Right atrium auricular region (tissue), 2 donors: ENCODE measurements around the gene HMOX2. TPM values are rescaled to one million over a fixed set of nuclear protein-coding genes. Genes with fewer than 3 reads are reported as not detected.

Source experiments
- DNase-seq: peaks from one replicate; pipeline ENCODE4 v3.0.0-alpha.2; 2019; ENCODE audit warnings: low spot score
- H3K27ac ChIP-seq, 2 donors: fragments of 200-600 bp; sonication (generic); 1 replicate in 1 of 2; 2 replicates in 1 of 2; pipeline ENCODE4 v1.5.1; 2016 to 2019
- H3K27me3 ChIP-seq, 2 donors: fragments of 200-600 bp; sonication (generic); one replicate each; pipeline versions ENCODE4 v1.5.1 to v1.6.0; 2017 to 2019
- H3K36me3 ChIP-seq: fragments of 200-600 bp; sonication (generic); one replicate; pipeline ENCODE4 v1.5.1; 2016
- H3K4me1 ChIP-seq, 2 donors: fragments of 200-600 bp; sonication (generic); one replicate each; pipeline versions ENCODE4 v1.5.1 to v1.6.0; 2017 to 2019
- H3K4me3 ChIP-seq, 2 donors: fragments of 200-600 bp; sonication (generic); 1 replicate in 1 of 2; 2 replicates in 1 of 2; pipeline ENCODE4 v1.5.1; 2017 to 2019; ENCODE audit warnings: mild to moderate bottlenecking in 1 of 2, moderate library complexity in 1 of 2
- H3K9me3 ChIP-seq, 2 donors: fragments of 200-600 bp; sonication (generic); one replicate each; pipeline ENCODE4 v1.5.1; 2019
- total RNA-seq, 2 donors: library from RNA; depleted of rRNA; stranded (reverse); fragments of >200 nt; gene quantifications; one replicate each; pipeline ENCODE4 v1.1.0, GENCODE V29; 2016
- TF ChIP-seq, protein P1 (sequence below), 2 donors: fragments of 200-600 bp; sonication (generic); IDR thresholded peaks; one replicate each; pipeline ENCODE4 v1.5.1; 2019; ENCODE audit warnings: antibody characterized with exemption in 2 of 2

Gene HMOX2
- total RNA-seq, 2 donors from 2014 or later, result 98.7 to 101 TPM

GRCh38 chr16:4433914-4434787, 42.0 kb upstream of the HMOX2 start:
- H3K4me3 ChIP-seq, result no peak overlapping the region
- H3K4me1 ChIP-seq, result no peaks in the 10 kb centered on the region

DNA sequence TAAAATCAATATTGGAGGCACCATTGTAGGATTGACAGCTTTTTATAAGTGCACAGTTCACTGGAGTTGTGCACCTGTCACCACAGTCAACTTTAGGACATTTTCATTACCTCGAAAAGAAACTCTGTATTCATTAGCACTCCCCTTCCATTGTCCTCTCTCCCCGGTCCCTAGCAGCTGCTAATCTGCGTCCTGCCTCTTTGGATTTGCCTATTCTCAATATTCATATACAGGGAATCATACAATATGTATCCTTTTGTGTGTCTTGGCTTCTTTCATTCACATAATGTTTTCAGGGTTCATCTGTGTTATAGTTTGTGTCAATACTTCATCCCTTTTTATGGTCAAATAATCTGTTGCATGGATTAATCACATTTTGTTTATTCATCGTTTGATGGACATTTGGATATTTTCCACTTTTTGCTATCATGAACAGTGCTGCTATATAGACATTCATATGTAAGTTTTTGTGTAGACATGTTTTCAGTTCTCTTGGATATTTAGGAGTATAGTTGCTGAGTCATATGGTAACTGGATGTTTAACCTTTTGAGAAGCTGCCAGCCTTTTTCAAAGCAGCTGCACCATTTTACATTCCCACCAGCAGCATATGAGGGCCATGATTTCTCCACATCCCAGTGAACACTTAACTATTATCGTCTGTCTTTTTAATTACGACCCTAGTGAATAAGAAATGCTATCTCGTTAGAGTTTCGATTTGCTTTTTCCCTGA, 40.7 kb upstream of the HMOX2 start:
- Histone ChIP-seq H3K27me3 (no peaks in the 10 kb centered on the region), H3K36me3 (peaks cover 72% of the 10 kb centered on the region), H3K27ac (no peak overlapping the region), H3K4me1 (no peaks in the 10 kb centered on the region), H3K9me3 (no peaks in the 10 kb centered on the region), H3K4me3 (no peak overlapping the region)
- TF ChIP-seq, protein P1, sequence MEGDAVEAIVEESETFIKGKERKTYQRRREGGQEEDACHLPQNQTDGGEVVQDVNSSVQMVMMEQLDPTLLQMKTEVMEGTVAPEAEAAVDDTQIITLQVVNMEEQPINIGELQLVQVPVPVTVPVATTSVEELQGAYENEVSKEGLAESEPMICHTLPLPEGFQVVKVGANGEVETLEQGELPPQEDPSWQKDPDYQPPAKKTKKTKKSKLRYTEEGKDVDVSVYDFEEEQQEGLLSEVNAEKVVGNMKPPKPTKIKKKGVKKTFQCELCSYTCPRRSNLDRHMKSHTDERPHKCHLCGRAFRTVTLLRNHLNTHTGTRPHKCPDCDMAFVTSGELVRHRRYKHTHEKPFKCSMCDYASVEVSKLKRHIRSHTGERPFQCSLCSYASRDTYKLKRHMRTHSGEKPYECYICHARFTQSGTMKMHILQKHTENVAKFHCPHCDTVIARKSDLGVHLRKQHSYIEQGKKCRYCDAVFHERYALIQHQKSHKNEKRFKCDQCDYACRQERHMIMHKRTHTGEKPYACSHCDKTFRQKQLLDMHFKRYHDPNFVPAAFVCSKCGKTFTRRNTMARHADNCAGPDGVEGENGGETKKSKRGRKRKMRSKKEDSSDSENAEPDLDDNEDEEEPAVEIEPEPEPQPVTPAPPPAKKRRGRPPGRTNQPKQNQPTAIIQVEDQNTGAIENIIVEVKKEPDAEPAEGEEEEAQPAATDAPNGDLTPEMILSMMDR (IDR thresholded peaks at IDR 0.05), result no peak
- no peak for DNase-seq

More at GRCh38 chr16:4433914-4434787, 42.0 kb upstream of the HMOX2 start:
- Histone ChIP-seq H3K36me3 (peaks cover 59% of the 10 kb centered on the region), H3K9me3 (no peaks in the 10 kb centered on the region), H3K27me3 (no peaks in the 10 kb centered on the region), H3K27ac (no peak overlapping the region)
- DNase-seq, result no peak
- TF ChIP-seq, protein P1 (IDR thresholded peaks at IDR 0.05), result no peak

GRCh38 chr16:4437366-4437765, 38.8 kb upstream of the HMOX2 start:
- Histone ChIP-seq H3K4me1 (no peaks in the 10 kb centered on the region), H3K9me3 (no peaks in the 10 kb centered on the region), H3K27ac (no peak overlapping the region), H3K36me3 (peaks cover 80% of the 10 kb centered on the region), H3K27me3 (no peaks in the 10 kb centered on the region), H3K4me3 (no peak overlapping the region)
- TF ChIP-seq, protein P1 (IDR thresholded peaks at IDR 0.05), result no peak
- DNase-seq, result no peak

DNA sequence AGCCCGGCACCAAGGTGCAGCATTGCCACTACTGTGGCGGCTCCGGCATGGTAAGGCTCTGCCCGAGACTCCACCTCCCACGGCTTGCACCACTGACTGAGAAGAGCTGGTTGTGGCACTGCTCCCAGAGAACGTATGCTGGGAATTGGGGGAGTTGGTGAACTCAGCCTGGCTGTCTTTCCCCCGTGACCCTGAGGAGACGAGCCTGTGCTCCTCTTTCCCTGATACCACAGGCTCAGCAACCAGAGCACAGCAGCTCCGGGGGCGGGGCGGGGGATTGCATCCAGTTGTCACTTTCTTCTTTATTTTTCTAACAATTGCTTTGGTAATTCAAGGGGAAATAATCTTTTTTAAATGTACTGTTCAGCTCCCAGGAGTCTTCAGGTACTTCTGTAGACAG, 33.8 kb upstream of the HMOX2 start:
- Histone ChIP-seq H3K4me3 (no peak overlapping the region), H3K36me3 (peaks cover 100% of the 10 kb centered on the region), H3K4me1 (no peaks in the 10 kb centered on the region), H3K27me3 (no peaks in the 10 kb centered on the region), H3K27ac (no peak overlapping the region), H3K9me3 (no peaks in the 10 kb centered on the region)
- DNase-seq, result no peak
- TF ChIP-seq, protein P1 (IDR thresholded peaks at IDR 0.05), result no peak

DNA sequence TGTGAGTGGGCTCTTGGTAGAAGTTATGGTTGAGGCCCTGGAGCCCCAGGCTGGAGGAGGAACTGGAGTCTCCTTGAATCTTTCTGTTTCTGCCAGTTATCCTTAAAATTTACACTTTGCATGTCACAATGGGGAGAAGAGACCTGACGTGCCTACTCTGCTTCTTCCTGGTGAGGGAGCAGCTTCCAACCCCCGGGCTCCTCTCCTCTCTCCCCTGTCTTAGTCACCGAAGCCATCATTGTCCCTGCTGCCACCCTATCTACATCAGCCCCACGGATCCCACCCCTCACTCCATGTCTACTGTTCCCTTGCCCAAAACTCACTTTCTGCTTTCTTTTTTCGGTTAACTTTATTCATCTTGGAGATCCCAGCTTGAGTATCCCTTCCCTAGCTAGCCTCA, 32.9 kb upstream of the HMOX2 start:
- Histone ChIP-seq H3K27me3 (no peaks in the 10 kb centered on the region), H3K4me1 (no peaks in the 10 kb centered on the region), H3K36me3 (peaks cover 100% of the 10 kb centered on the region), H3K4me3 (no peak overlapping the region), H3K27ac (no peak overlapping the region), H3K9me3 (no peaks in the 10 kb centered on the region)
- DNase-seq, result no peak
- TF ChIP-seq, protein P1 (IDR thresholded peaks at IDR 0.05), result no peak
